GM21528 (cell line): Measurements from ENCODE around the gene TRIO.

Experiments used
- ATAC-seq: cut with Tn5 transposase; IDR thresholded peaks from one replicate; pipeline ENCODE4 v1.9.1; 2021; ENCODE audit warnings: mild to moderate bottlenecking, moderate library complexity; ENCODE audit not compliant: unreplicated experiment, low FRiP score

The TRIO gene

GRCh38 chr5:14181299-14181968, 38.3 kb downstream of the TRIO start:
- no peak for ATAC-seq

DNA sequence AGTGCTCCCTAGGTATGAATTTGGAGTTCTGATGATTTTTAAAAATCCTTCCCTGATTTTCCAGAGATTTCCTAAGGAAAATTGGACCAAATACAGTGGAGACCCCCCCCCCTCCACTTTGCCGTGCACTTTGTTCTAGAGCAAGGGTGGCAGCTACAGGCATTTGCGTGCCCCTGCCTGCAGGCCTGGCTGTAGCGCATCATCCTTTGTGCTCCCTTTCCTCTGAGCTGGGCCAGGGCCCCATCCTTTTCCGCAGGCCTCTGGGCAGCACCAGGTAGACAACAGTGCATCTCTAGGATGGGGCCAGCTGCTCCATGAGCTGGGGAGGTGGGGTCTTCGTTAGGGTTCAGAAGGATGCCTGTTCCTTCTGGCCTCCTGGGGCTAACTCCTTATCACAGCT, 39.6 kb downstream of the TRIO start:
- no peak for ATAC-seq

DNA sequence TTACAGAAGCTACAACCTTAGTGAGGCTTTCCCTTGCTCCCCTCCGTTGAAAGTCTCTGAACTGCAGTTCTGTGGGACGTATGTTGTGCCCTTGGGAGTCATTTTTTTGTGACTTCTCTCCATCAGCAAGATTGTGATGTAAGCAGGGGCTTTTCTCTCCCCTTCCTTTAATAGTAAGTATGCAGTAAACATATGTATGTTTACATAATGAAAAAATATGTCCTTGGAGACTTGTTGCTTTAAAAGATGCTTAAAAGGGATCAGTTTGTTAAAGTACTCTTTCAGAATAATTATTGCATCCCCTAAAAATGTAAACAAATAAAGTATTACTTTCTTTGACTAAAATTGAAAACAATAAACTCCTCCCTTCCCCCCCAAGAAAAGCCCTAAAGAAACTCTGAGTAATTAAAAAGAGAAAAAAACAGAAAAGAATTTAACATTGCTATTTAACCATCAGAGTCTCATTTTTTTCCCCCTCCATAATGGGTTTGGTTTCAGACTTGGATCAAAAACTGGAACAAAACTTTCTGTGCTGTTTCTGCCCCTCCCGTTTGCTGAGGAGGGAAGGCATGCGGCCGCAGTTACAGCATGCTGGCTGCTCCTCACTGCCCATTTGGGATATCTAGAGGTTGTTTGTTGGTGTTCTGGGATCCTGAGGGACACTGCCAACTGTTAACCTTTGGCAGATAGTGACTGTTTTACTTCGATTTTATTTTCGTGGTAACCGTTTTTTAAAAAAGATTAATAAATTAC, 40.2 kb downstream of the TRIO start:
- no peak for ATAC-seq

DNA sequence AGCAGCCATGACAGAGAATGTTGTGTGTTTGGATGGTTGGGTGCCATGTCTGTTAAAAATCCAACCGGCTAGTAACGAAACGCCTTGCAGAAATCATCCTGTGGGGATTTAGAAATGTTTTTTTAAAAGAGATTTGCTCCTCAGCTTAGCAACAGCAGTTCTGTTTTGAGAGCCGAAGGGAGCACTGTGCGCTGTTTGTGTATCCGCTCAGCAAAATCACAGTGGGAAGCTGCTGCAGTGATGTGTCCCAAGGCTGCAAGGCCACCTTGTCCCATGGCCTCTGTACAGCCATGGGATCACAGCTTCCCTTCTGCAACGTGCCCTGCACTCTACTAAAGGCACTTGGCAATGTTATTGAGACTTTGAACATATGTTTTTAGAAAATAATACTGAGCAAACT, 40.9 kb downstream of the TRIO start:
- no peak for ATAC-seq

- ATAC-seq = no peak
Measured at GRCh38 chr5:14184725-14185124, 41.6 kb downstream of the TRIO start.

- no peak for ATAC-seq
Measured at GRCh38 chr5:14185326-14186058, 42.4 kb downstream of the TRIO start.

- ATAC-seq = no peak
Measured at GRCh38 chr5:14186059-14186830, 43.1 kb downstream of the TRIO start.

- no peak for ATAC-seq
Measured at GRCh38 chr5:14187157-14187556, 44.0 kb downstream of the TRIO start.

DNA sequence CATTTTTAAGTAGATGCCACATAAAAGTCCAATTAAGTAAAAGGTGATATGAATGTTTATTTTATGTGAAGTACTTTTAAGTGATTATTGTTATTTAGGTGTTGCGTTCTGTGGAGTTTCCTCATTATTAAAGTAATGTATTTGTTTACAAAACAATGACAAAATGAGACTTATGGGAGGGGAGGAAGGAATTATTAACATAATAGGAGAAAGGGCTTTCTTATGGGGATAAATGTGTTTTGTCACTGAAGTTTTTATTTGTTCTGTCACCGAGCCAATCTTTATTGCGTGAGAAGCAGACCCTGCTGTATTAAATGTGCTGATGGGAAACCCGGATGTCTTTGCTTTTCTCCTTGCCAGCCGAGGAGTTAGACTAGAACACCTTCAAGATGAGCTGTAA, 44.5 kb downstream of the TRIO start:
- ATAC-seq = no peak

DNA sequence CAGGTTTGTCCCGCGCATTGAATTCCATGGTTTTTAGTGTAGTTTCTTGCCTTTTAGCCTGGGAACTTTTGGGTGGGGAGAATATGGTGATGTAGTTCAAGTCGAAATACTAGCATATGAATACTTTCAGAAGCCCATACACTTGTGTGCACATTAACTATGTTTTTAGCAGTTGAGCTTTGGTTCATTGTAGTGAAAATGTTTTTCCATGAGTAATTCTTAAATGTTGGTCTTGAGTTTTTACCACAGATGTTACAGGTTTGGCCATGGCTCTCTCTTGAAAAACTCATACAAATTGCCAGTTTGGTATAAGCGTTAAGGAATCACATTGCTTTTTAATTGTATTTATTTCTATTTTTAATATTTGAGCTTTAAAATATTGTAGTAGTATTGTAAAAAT, 45.6 kb downstream of the TRIO start:
- no peak for ATAC-seq

DNA sequence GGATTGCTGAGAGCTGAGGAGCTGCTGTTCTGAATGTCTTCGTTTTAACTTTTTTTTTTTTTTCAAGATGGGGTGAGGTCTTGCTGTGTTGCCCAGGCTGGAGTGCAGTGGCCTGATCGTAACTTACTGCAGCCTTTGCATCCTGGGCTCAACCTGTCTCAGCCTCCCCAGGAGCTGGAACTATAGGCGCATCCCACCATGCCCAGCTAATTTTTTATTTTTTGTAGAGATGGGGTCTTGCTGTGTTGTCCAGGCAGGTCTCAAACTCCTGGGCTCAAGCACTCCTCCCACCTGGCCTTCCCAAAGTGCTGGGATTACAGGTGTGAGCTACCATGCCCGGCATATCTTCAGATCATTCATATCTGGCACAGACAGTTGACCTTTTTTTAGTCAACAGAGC, 46.5 kb downstream of the TRIO start:
- no peak for ATAC-seq

DNA sequence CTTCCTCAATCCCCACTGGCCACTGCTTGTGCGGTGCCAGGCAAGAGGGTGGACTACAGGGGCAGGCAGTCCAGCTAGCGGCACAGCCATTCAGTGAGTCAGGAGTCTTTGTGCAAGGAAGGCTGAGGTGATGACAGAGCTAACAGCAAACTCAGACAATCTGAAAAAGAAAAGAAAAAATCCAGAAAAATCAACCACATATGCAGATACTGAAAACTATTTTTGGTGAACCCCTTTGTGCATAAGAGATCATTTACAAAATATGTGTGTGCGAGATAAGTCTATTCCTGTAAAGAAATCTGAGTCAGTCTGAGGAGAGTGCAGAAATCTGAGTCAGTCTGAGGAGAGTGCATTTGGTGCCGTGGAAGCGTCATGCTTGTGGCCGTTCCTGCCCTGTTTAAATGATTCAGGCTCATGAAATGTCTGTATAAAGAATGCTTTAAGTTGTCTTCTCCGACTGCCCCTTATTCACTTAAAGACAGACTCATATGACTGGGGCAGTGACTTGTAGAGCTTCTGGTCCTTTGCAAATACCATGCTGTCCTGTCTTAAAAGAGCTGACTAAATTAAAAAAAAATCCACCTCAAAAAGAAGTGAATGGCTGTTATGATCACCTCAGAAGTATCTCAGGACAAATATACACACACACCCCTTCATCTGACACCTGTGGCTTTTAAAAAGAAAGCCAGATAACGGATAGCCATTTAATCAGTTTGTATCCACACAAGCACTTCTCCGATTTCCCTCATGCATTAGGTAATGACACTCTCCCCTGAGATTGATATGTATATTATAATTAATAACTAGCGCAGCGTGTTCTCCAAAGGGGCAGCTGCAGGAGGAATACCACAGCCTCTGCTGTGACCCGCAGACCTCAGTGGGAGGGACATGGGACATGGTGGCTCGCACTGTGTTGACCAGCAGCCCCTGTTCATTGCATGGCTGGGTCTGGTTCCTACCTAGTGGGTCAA, 47.3 kb downstream of the TRIO start:
- ATAC-seq = no peak

GRCh38 chr5:14191325-14191724, 48.2 kb downstream of the TRIO start:
- no peak for ATAC-seq

DNA sequence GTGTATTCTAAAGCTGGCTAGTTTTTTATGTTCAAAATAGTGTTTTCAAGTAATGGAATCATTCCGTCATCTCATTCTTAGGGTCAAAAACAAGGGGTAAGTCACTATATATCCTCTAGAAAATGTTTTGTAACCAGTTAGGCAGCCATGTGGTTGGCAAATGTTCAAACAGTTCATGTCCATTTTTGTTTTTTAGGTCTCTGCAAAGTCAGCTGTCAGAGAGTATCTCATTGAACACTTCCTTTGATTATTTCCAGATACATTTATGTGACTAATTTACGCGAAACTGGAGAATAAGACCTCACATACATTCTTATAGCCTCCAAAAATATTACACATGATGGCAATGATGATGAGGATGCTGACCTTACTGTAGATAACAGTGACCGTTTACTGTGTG, 50.4 kb downstream of the TRIO start:
- ATAC-seq = no peak

- no peak for ATAC-seq
Measured at GRCh38 chr5:14195588-14195987, 52.4 kb downstream of the TRIO start.

DNA sequence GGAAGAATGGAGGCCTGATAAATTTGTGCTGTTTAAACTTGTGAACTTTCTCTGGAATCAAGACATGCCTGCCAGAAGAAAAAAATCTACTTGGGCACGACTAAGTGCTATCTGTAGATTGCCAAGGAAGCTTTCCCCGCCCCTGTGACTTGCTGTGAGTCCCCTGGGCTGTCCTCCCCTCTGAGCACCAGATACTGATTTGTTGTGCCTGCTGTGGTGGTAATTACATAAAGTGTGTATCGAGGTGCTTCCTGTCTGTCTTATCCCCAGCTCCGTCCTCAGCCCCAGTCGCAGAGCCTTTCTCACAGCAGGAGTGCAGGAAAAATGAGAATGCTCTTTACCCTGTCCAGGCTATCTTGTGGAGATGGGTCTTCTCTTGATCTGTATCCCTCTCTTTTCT, 53.9 kb downstream of the TRIO start:
- no peak for ATAC-seq

DNA sequence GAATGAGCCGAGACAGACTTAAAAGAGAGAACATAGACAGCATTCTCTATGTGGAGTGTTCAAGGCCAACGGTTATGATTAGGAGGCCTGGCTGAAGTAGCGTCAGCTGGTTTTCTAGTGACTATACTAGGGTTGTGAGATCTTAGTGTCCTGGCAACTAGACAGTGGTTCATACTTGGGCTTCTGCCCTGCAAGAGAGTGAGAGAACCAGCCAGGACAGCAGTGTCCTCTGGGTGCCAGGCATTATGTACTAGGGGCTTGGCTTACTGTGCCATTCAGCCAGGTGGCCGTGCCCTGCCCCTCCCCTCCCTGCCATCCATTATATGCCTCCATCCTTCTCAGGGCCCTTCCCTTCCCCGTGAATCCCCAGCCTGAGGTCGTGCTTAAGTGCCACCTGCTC, 56.8 kb downstream of the TRIO start:
- ATAC-seq = no peak

- ATAC-seq = no peak
Measured at GRCh38 chr5:14200312-14200990, 57.3 kb downstream of the TRIO start.

DNA sequence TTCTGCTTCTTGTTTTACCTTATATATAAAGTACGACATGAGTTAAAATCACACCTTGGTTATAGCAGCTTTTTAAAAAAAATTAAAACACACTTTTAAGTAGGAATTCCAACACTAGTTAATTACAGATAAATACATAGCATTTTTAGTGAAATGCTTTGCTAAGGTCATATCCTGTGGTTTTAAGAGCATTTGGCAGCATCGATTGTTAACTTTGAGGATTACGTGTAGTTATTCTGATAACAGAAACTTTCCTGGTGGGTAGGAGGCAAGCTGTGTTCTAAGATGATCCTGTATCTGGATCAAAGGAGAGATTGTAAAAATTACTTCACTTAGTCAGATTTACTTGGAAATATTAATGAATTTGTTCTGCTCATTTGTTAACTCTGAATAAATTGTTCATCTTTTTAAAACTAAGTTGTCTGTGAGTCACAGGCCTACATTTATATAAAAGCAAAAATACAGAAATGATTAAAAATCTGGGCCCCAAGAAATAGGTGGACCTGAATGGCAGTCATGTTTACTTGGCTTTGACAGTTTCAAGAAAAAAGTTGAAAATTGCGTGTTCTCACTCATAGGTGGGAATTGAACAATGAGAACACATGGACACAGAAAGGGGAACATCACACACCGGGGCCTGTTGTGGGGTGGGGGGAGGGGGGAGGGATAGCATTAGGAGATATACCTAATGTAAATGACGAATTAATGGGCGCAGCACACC, 58.3 kb downstream of the TRIO start:
- ATAC-seq = no peak
